Esophagus squamous epithelium (tissue), 4 donors: ENCODE measurements around the gene GINS1.

ENCODE experiments used
- POLR2A ChIP-seq, 4 donors: fragments of 450-650 bp; IDR thresholded peaks; one replicate each; pipeline ENCODE4 v1.6.1; 2017; ENCODE audit warnings: antibody characterized with exemption in 4 of 4, mild to moderate bottlenecking in 4 of 4, moderate library complexity in 3 of 4
- TF ChIP-seq, protein P1 (sequence below), 6 experiments: fragments of 450-650 bp in 4 of 6; fragments of 200-600 bp in 2 of 6; sonication (generic) in 2 of 6; IDR thresholded peaks; one replicate each; pipeline ENCODE4 v1.5.1; 2016 to 2019; ENCODE audit warnings: antibody characterized with exemption in 6 of 6, mild to moderate bottlenecking in 4 of 6, moderate library complexity in 4 of 6

DNA sequence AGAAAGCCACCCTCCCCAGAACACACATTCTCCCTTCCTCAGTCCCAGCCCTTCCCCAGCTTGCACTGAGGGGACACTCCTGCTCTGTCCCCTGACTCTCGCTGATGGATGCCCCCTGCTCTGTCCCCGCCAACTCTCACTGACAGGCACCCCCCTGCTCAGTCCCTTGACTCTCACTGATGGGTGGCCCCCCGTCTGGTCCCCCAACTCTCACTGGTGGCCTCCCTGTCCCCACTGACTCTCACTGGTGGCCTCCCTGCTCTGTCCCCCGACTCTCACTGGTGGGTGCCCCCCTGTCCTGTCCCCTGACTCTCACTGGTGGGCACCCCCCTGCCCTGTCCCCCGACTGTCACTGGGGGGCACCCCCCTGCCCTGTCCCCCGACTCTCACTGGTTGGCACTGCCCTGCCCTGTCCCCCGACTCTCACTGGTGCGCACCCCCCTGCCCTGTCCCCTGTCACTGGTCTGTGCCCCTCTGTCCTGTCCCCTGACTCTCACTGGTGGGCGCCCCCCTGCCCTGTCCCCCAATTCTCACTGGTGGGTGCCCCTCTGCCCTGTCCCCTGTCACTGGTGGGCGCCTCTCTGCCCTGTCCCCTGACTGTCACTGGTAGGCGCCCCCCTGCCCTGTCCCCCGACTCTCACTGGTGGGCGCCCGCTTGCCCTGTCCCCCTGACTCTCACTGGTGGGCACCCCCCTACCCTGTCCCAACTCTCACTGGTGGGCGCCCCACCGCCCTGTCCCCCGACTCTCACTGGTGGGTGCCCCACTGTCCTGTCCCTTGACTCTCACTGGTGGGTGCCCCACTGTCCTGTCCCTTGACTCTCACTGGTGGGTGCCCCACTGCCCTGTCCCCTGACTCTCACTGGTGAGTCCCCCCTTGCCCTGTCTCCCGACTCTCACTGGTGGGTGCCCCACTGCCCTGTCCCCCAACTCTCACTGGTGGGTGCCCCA lies 60.9 kb downstream of the GINS1 start:
- TF ChIP-seq, protein P1, sequence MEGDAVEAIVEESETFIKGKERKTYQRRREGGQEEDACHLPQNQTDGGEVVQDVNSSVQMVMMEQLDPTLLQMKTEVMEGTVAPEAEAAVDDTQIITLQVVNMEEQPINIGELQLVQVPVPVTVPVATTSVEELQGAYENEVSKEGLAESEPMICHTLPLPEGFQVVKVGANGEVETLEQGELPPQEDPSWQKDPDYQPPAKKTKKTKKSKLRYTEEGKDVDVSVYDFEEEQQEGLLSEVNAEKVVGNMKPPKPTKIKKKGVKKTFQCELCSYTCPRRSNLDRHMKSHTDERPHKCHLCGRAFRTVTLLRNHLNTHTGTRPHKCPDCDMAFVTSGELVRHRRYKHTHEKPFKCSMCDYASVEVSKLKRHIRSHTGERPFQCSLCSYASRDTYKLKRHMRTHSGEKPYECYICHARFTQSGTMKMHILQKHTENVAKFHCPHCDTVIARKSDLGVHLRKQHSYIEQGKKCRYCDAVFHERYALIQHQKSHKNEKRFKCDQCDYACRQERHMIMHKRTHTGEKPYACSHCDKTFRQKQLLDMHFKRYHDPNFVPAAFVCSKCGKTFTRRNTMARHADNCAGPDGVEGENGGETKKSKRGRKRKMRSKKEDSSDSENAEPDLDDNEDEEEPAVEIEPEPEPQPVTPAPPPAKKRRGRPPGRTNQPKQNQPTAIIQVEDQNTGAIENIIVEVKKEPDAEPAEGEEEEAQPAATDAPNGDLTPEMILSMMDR (IDR thresholded peaks at IDR 0.05) = no peak
- TF ChIP-seq POLR2A (IDR thresholded peaks at IDR 0.05) = no peak
